Cardiac muscle cell (in vitro differentiated cells and primary cell): Measurements from ENCODE around the gene THADA. TPM values are rescaled to one million over a fixed set of nuclear protein-coding genes. Genes with fewer than 3 reads are reported as not detected.

Source experiments
- DNase-seq, 2 donors: peaks; one replicate each; pipeline versions ENCODE4 v3.0.0 to v3.0.0-alpha.2; 2010 to 2017; ENCODE audit warnings: low read depth in 1 of 2, low spot score in 1 of 2
- H3K27ac ChIP-seq: fragments of 200-600 bp; sonication (generic); 2 replicates; pipeline ENCODE4 v1.5.1; 2016
- H3K27me3 ChIP-seq: fragments of 200-600 bp; sonication (generic); 2 replicates; pipeline ENCODE4 v1.6.0; 2016; ENCODE audit warnings: control low read depth
- H3K36me3 ChIP-seq: fragments of 200-600 bp; sonication (generic); 2 replicates; pipeline ENCODE4 v1.5.1; 2016; ENCODE audit warnings: control low read depth
- H3K4me1 ChIP-seq: fragments of 200-600 bp; sonication (generic); 2 replicates; pipeline ENCODE4 v1.8.1; 2017; ENCODE audit warnings: low read depth, mild to moderate bottlenecking, mixed run types
- H3K4me3 ChIP-seq: fragments of 200-600 bp; sonication (generic); 2 replicates; pipeline ENCODE4 v1.5.1; 2016; ENCODE audit warnings: mild to moderate bottlenecking
- H3K9me3 ChIP-seq: fragments of 200-600 bp; sonication (generic); 2 replicates; pipeline ENCODE4 v1.5.1; 2017; ENCODE audit warnings: low read depth, mild to moderate bottlenecking, control low read depth
- polyA plus RNA-seq: library from polyadenylated mRNA; unstranded; fragments of >200 nt; fragmentation: Nextera tagmentation; extraction: Ambion mirVana; gene quantifications from 2 replicates; pipeline ENCODE4 v1.2.1, GENCODE V29; 2016
- total RNA-seq: library from RNA; depleted of rRNA; stranded (reverse); fragments of >200 nt; gene quantifications from 2 replicates; pipeline ENCODE4 v1.2.3, GENCODE V29; 2016
- TF ChIP-seq, protein P1 (sequence below): IDR thresholded peaks from 2 replicates; pipeline ENCODE4 v1.5.1; 2012; ENCODE audit warnings: low read depth, mild to moderate bottlenecking, low read length

Gene THADA
- total and polyA plus RNA-seq, 2 experiments from 2014 or later, result 11.9 to 17.3 TPM

DNA sequence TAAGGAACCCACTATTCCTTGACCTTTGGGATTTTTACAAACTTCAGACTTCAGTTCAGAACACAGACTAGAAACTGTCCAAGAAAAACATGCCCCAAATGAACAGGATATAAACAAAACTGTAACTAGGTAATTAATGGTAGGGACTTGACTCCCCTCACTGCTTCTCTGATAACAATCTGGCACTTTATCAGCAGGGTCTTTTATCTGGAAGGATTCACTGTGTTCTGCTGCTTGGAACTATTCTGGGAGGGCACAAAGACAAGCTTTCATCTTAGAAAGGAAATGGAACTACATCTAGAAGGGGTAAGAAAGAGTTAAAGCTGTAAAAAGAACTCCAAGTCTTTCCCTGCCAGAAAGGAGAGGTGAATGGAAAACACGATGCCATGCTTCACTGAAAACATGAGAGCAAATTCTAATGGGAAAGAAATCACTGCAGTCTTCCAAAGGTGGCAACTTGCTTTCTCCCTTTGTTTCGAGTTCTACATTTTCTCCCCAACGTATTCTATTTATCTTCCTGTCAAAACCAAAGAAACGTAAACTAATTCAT, 181.2 kb downstream of the THADA start:
- H3K27ac ChIP-seq, result no peak overlapping the region
- H3K4me3 ChIP-seq, result no peak overlapping the region
- TF ChIP-seq, protein P1, sequence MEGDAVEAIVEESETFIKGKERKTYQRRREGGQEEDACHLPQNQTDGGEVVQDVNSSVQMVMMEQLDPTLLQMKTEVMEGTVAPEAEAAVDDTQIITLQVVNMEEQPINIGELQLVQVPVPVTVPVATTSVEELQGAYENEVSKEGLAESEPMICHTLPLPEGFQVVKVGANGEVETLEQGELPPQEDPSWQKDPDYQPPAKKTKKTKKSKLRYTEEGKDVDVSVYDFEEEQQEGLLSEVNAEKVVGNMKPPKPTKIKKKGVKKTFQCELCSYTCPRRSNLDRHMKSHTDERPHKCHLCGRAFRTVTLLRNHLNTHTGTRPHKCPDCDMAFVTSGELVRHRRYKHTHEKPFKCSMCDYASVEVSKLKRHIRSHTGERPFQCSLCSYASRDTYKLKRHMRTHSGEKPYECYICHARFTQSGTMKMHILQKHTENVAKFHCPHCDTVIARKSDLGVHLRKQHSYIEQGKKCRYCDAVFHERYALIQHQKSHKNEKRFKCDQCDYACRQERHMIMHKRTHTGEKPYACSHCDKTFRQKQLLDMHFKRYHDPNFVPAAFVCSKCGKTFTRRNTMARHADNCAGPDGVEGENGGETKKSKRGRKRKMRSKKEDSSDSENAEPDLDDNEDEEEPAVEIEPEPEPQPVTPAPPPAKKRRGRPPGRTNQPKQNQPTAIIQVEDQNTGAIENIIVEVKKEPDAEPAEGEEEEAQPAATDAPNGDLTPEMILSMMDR, result no peak
- H3K36me3 ChIP-seq, result no peaks in the 10 kb centered on the region
- no peaks in the 10 kb centered on the region for H3K27me3 ChIP-seq
- no peak for DNase-seq
- H3K9me3 ChIP-seq, result no peaks in the 10 kb centered on the region
- peaks cover 3% of the 10 kb centered on the region for H3K4me1 ChIP-seq

DNA sequence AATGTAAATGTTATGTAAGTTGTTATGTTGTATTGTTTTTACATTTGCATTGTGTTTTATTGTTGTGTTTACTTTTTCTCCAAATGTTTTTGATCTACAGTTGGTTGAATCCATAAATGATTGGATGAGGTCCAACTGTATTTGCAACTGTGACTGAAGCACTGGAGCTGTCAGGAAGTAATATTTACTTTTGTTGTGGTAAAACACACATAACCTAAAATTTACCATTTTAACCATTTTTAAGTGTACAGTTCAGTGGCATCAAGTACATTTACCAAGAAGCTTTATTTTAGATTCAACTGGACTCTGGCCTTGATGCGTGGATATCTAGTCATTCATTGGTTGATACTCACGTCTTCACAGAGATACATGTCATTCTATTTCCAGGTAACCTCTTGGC, 181.8 kb downstream of the THADA start:
- Histone ChIP-seq H3K36me3 (no peaks in the 10 kb centered on the region), H3K9me3 (no peaks in the 10 kb centered on the region), H3K4me1 (peaks cover 3% of the 10 kb centered on the region), H3K27me3 (no peaks in the 10 kb centered on the region), H3K27ac (no peak overlapping the region), H3K4me3 (no peak overlapping the region)
- DNase-seq, result no peak
- TF ChIP-seq, protein P1, result no peak

DNA sequence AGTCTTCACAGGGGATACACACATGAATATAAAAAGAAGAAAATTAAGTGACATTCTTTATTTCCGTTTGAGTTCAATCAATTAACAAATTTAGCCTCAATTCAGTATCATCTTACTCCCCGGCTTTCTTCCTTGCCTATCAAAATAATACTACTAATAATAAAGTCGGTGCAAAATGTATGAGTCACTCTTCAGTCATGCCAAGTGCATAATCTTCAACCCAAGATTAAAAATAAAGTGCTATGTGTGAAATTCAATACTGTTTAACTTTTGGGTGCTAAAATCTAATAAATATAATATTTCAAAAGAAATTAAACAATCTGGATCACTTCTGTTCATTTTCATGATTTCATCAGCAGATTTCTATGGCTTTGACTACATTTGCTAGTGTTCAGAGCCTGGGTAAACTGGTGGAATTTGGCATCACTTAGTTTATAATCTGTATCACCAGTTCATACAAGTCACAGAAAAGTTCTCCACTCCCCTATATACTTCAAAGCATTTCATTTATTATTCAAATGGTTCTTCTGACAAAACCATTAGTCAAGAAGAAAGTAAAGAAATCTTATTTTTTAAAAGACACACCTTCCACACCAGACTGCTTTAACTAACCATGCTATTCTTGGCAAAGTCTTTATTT, 183.6 kb downstream of the THADA start:
- Histone ChIP-seq H3K9me3 (no peaks in the 10 kb centered on the region), H3K27ac (no peak overlapping the region), H3K4me1 (peaks cover 9% of the 10 kb centered on the region), H3K27me3 (no peaks in the 10 kb centered on the region), H3K36me3 (no peaks in the 10 kb centered on the region), H3K4me3 (no peak overlapping the region)
- TF ChIP-seq, protein P1, result no peak
- peak in 1 of 2 donors; percentile 53 for DNase-seq

DNA sequence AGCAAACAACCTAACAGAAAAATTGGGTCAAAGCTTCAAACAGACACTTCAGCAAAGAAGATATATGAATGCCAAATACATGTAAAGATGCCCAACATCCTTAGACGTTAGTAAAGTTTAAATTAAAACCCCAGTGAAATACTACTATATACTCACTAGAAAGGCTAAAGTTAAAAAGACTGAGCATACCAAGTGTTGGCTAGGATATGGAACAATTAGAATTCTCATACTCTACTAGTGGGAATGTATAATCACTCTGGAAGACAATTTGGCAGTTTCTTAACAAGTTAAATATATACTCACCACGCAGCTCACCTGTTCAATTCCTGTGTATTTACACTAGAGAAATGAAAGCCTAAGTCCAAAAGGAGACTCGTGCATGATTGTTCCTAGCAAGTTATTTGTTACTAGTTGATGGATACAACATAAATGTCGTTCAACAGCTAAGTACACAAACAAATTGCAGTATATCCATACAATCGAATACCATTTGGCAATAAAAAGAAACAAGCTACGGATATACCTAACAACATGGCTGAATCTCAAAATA, 185.7 kb downstream of the THADA start:
- H3K4me3 ChIP-seq, result no peak overlapping the region
- no peaks in the 10 kb centered on the region for H3K9me3 ChIP-seq
- DNase-seq, result no peak
- no peaks in the 10 kb centered on the region for H3K36me3 ChIP-seq
- no peak overlapping the region for H3K27ac ChIP-seq
- no peaks in the 10 kb centered on the region for H3K27me3 ChIP-seq
- H3K4me1 ChIP-seq, result peaks cover 29% of the 10 kb centered on the region
- TF ChIP-seq, protein P1, result no peak

DNA sequence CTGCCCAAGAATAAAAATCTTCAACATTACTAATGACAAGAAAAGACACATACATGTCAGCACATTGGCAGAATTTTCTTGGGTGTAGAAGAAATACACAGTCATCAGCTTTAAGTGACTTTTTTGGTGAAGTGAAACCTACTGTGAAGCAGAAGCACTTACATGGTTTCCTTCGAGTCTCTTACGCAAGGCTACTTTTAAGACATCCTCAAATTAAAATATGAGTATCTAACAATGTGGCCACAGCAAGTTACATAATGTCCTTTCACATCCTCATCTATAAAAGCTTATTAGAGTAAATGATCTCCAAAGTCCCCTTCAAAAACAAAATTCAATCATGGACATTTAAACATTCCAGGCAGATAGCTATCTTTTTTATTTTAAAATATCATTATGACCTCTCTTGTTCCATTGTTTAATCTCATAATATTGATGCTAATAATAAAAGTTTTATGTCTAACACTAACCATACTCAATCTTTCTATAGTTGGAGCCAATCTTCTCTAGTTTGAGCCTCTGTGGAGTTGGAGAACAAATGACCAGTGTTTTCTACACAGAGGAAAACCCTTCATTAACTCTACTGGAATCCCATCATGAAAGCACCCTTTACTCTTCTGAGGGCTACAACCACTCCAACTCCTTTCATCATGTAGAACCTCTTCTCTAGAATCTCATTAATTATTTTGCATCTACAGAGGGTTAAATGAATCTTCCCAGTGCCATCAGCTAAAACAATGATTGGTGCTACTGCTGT, 187.3 kb downstream of the THADA start:
- Histone ChIP-seq H3K36me3 (no peaks in the 10 kb centered on the region), H3K9me3 (no peaks in the 10 kb centered on the region), H3K4me3 (no peak overlapping the region), H3K27ac (no peak overlapping the region), H3K27me3 (no peaks in the 10 kb centered on the region), H3K4me1 (peaks cover 31% of the 10 kb centered on the region)
- TF ChIP-seq, protein P1, result no peak
- DNase-seq, result no peak
